ENCODE results near the gene LIF.

DNA sequence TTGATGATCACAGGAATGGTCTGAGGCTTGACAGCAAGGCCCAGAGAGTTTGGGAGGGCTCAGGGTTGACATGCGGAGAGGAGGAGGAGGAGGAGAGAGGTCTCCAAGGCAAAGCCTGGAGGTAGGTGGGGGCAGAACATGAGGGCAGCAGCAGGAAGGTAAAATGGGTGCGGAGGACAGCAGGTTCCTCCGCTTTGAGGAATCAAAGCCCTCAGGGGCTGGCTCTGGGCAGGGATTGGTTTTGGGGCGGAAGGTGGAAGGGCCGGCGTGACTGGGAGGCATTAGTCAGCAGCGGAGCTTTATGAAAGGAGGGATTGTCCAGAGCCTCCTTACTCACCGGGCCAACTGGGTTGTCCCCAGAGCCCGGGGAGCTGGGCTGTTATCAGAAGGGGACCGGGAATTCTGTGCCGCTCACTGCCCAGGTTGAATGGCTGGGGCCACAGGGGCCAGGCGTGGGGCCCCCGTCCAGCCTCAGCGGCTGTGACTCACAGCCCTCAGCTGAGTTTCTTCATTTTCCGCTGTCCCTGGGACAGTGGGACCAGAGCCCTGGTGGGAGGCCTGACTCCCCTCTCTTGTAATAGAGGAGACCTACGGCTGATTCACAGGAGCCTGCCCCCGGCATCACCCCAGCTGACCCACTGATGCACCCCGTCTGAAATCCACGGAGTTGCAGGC, 36.2 kb downstream of the LIF start:
- TF ChIP-seq, protein P1, sequence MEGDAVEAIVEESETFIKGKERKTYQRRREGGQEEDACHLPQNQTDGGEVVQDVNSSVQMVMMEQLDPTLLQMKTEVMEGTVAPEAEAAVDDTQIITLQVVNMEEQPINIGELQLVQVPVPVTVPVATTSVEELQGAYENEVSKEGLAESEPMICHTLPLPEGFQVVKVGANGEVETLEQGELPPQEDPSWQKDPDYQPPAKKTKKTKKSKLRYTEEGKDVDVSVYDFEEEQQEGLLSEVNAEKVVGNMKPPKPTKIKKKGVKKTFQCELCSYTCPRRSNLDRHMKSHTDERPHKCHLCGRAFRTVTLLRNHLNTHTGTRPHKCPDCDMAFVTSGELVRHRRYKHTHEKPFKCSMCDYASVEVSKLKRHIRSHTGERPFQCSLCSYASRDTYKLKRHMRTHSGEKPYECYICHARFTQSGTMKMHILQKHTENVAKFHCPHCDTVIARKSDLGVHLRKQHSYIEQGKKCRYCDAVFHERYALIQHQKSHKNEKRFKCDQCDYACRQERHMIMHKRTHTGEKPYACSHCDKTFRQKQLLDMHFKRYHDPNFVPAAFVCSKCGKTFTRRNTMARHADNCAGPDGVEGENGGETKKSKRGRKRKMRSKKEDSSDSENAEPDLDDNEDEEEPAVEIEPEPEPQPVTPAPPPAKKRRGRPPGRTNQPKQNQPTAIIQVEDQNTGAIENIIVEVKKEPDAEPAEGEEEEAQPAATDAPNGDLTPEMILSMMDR (IDR thresholded peaks at IDR 0.05): no peak
- TF ChIP-seq EP300 (IDR thresholded peaks at IDR 0.05): no peak
- TF ChIP-seq POLR2A (IDR thresholded peaks at IDR 0.05; ENCODE audit: low read depth): no peak
- no peak for TF ChIP-seq POLR2AphosphoS5 (IDR thresholded peaks at IDR 0.05)

Measured in esophagus muscularis mucosa (tissue), 4 donors.